Smooth muscle cell (in vitro differentiated cells): ENCODE measurements around the gene TNFSF13. TPM values are rescaled to one million over a fixed set of nuclear protein-coding genes. Genes with fewer than 3 reads are reported as not detected.

Experiments
- DNase-seq: peaks from one replicate; lab custom pipeline; 2025; ENCODE audit not compliant: unreplicated experiment; lab: John Stamatoyannopoulos, UW
- H2AFZ ChIP-seq: fragments of 200-600 bp; sonication (generic); 2 replicates; pipeline ENCODE4 v1.6.0; 2016; ENCODE audit warnings: antibody characterized with exemption, low read depth, mild to moderate bottlenecking
- H3F3A ChIP-seq: fragments of 200-600 bp; sonication (generic); 2 replicates; pipeline ENCODE4 v1.6.0; 2017; ENCODE audit warnings: antibody characterized with exemption, low read depth
- H3K27ac ChIP-seq: fragments of 200-600 bp; sonication (generic); 2 replicates; pipeline ENCODE4 v1.5.1; 2016; ENCODE audit warnings: low read depth, mild to moderate bottlenecking
- H3K27me3 ChIP-seq: fragments of 200-600 bp; sonication (generic); 2 replicates; pipeline ENCODE4 v1.6.1; 2016; ENCODE audit warnings: low read depth, mild to moderate bottlenecking
- H3K36me3 ChIP-seq: fragments of 200-600 bp; sonication (generic); 2 replicates; pipeline ENCODE4 v1.5.1; 2016; ENCODE audit warnings: low read depth
- H3K4me1 ChIP-seq: fragments of 200-600 bp; sonication (generic); 2 replicates; pipeline ENCODE4 v1.5.1; 2016; ENCODE audit warnings: low read depth
- H3K4me2 ChIP-seq: fragments of 200-600 bp; sonication (generic); 2 replicates; pipeline ENCODE4 v1.6.0; 2016; ENCODE audit warnings: mild to moderate bottlenecking
- H3K4me3 ChIP-seq: fragments of 200-600 bp; sonication (generic); 2 replicates; pipeline ENCODE4 v1.5.1; 2016; ENCODE audit warnings: mild to moderate bottlenecking
- H3K79me2 ChIP-seq: fragments of 200-600 bp; sonication (generic); 2 replicates; pipeline ENCODE4 v1.6.0; 2016; ENCODE audit warnings: low read depth, mild to moderate bottlenecking
- H3K9ac ChIP-seq: fragments of 200-600 bp; sonication (generic); 2 replicates; pipeline ENCODE4 v1.6.0; 2016; ENCODE audit warnings: low read depth
- H3K9me3 ChIP-seq: fragments of 200-600 bp; sonication (generic); replicated peaks from 2 replicates; pipeline ENCODE4 v1.5.1; 2016; ENCODE audit warnings: low read depth
- H4K20me1 ChIP-seq: fragments of 200-600 bp; sonication (generic); 2 replicates; pipeline ENCODE4 v1.6.0; 2016; ENCODE audit warnings: low read depth
- whole genome bisulfite sequencing: methylation state at CpG from one replicate; pipeline ENCODE4 v1.1.7; 2016; ENCODE audit warnings: low lambda C conversion rate; 5-methylcytosine and 5-hydroxymethylcytosine counted together
- polyA plus RNA-seq: library from polyadenylated mRNA; unstranded; fragments of >200 nt; fragmentation: Nextera tagmentation; extraction: Ambion mirVana; gene quantifications from 2 replicates; pipeline ENCODE4 v1.2.1, GENCODE V29; 2016
- total RNA-seq: library from RNA; depleted of rRNA; stranded (reverse); fragments of >200 nt; gene quantifications from 2 replicates; pipeline ENCODE4 v1.2.3, GENCODE V29; 2014
- TF ChIP-seq, protein P1 (sequence below): fragments of 200-600 bp; sonication (generic); IDR thresholded peaks from 2 replicates; pipeline ENCODE4 v1.5.1; 2017; ENCODE audit warnings: borderline replicate concordance, mild to moderate bottlenecking, antibody characterized with exemption; ENCODE audit not compliant: insufficient read depth, poor library complexity, severe bottlenecking

TNFSF13 gene
- total and polyA plus RNA-seq, 2 experiments from 2014 or later = 0.38 to 4.1 TPM

DNA sequence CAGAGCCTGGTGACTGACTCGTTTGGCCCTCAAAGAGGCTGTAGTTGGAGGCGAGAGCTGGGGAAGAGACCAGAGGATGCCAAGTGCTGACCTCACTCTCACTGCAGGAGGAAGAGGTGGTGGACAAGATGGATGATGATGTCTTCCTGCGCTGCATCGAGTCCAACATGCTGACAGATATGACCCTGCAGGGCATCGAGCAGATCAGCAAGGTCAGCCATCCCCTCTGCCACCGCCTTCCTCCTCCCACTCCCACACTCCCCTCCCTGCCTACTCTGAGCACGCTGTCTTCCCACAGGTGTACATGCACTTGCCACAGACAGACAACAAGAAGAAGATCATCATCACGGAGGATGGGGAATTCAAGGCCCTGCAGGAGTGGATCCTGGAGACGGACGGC, 47.4 kb upstream of the TNFSF13 start:
- TF ChIP-seq, protein P1, sequence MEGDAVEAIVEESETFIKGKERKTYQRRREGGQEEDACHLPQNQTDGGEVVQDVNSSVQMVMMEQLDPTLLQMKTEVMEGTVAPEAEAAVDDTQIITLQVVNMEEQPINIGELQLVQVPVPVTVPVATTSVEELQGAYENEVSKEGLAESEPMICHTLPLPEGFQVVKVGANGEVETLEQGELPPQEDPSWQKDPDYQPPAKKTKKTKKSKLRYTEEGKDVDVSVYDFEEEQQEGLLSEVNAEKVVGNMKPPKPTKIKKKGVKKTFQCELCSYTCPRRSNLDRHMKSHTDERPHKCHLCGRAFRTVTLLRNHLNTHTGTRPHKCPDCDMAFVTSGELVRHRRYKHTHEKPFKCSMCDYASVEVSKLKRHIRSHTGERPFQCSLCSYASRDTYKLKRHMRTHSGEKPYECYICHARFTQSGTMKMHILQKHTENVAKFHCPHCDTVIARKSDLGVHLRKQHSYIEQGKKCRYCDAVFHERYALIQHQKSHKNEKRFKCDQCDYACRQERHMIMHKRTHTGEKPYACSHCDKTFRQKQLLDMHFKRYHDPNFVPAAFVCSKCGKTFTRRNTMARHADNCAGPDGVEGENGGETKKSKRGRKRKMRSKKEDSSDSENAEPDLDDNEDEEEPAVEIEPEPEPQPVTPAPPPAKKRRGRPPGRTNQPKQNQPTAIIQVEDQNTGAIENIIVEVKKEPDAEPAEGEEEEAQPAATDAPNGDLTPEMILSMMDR = no peak
- H3K4me2 ChIP-seq = no peak overlapping the region
- H3K9me3 ChIP-seq = no peaks in the 10 kb centered on the region
- DNase-seq = no peak
- H2AFZ ChIP-seq = no peak overlapping the region
- H3K27ac ChIP-seq = no peak overlapping the region
- H3K36me3 ChIP-seq = peaks cover 25% of the 10 kb centered on the region
- H3F3A ChIP-seq = no peaks in the 10 kb centered on the region
- H4K20me1 ChIP-seq = peaks cover 7% of the 10 kb centered on the region
- no peak overlapping the region for H3K9ac ChIP-seq
- H3K27me3 ChIP-seq = no peaks in the 10 kb centered on the region
- no peaks in the 10 kb centered on the region for H3K4me1 ChIP-seq
- WGBS = 94% methylated on average over 10 of the region's 10 CpGs
- H3K4me3 ChIP-seq = no peak overlapping the region
- H3K79me2 ChIP-seq = no peaks in the 10 kb centered on the region

- Histone ChIP-seq H4K20me1 (peaks cover 4% of the 10 kb centered on the region), H3K79me2 (no peaks in the 10 kb centered on the region), H3K36me3 (peaks cover 19% of the 10 kb centered on the region), H3K4me1 (no peaks in the 10 kb centered on the region), H3K4me3 (no peak overlapping the region), H3K9ac (no peak overlapping the region), H3K27me3 (no peaks in the 10 kb centered on the region), H3F3A (no peaks in the 10 kb centered on the region), H3K4me2 (no peak overlapping the region), H3K27ac (no peak overlapping the region), H2AFZ (no peak overlapping the region), H3K9me3 (no peaks in the 10 kb centered on the region)
- WGBS = 96% methylated on average over 15 of the region's 15 CpGs
- TF ChIP-seq, protein P1 = no peak
- DNase-seq = no peak
Measured at GRCh38 chr17:7512105-7512504, 46.4 kb upstream of the TNFSF13 start.

DNA sequence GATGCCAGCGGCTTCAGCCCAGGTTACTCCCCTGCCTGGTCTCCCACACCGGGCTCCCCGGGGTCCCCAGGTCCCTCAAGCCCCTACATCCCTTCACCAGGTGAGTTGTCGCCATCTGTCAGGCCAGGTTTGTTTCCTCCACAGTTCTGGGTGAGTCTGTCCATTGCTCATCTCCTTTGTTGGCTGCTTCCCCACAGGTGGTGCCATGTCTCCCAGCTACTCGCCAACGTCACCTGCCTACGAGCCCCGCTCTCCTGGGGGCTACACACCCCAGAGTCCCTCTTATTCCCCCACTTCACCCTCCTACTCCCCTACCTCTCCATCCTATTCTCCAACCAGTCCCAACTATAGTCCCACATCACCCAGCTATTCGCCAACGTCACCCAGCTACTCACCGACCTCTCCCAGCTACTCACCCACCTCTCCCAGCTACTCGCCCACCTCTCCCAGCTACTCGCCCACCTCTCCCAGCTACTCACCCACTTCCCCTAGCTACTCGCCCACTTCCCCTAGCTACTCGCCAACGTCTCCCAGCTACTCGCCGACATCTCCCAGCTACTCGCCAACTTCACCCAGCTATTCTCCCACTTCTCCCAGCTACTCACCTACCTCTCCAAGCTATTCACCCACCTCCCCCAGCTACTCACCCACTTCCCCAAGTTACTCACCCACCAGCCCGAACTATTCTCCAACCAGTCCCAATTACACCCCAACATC, 45.6 kb upstream of the TNFSF13 start:
- H3K4me3 ChIP-seq = no peak overlapping the region
- H3K27ac ChIP-seq = no peak overlapping the region
- no peak overlapping the region for H2AFZ ChIP-seq
- no peaks in the 10 kb centered on the region for H3K9me3 ChIP-seq
- H3K4me1 ChIP-seq = no peaks in the 10 kb centered on the region
- H3F3A ChIP-seq = no peaks in the 10 kb centered on the region
- no peaks in the 10 kb centered on the region for H3K27me3 ChIP-seq
- no peak overlapping the region for H3K9ac ChIP-seq
- H3K36me3 ChIP-seq = peaks cover 10% of the 10 kb centered on the region
- H4K20me1 ChIP-seq = no peaks in the 10 kb centered on the region
- DNase-seq = no peak
- H3K4me2 ChIP-seq = no peak overlapping the region
- H3K79me2 ChIP-seq = no peaks in the 10 kb centered on the region
- TF ChIP-seq, protein P1 = no peak
- 95% methylated on average over 20 of the region's 20 CpGs for WGBS
